Gastrocnemius medialis (tissue), 4 donors: Measurements from ENCODE around the gene FBXO2. TPM values are rescaled to one million over a fixed set of nuclear protein-coding genes. Genes with fewer than 3 reads are reported as not detected.

Experiments used
- ATAC-seq, 2 donors: fragments of 150-250 bp; one replicate each; pipeline ENCODE4 v1.9.1; 2016
- DNase-seq, 2 donors: peaks; one replicate each; pipeline ENCODE4 v3.0.0-alpha.2; 2019
- H3K27ac ChIP-seq, 4 donors: fragments of 200-600 bp; sonication (generic); 1 replicate in 1 of 4; 2 replicates in 3 of 4; pipeline ENCODE4 v1.5.1; 2016 to 2018; ENCODE audit warnings: mild to moderate bottlenecking in 2 of 4, moderate library complexity in 1 of 4
- H3K27me3 ChIP-seq, 3 donors: fragments of 200-600 bp; sonication (generic) in 2 of 3; 1 replicate in 1 of 3; 2 replicates in 2 of 3; pipeline versions ENCODE4 v1.5.1 to v1.6.0; 2016 to 2019; ENCODE audit warnings: mild to moderate bottlenecking in 1 of 3, moderate library complexity in 1 of 3
- H3K36me3 ChIP-seq, 2 donors: fragments of 200-600 bp; sonication (generic) in 1 of 2; one replicate each; pipeline ENCODE4 v1.5.1; 2017 to 2018
- H3K4me1 ChIP-seq, 2 donors: fragments of 200-600 bp; sonication (generic) in 1 of 2; one replicate each; pipeline ENCODE4 v1.5.1; 2016 to 2017; ENCODE audit warnings: mild to moderate bottlenecking in 2 of 2
- H3K4me3 ChIP-seq, 4 donors: fragments of 200-600 bp; sonication (generic) in 3 of 4; 1 replicate in 1 of 4; 2 replicates in 3 of 4; pipeline ENCODE4 v1.5.1; 2016 to 2019; ENCODE audit warnings: mild to moderate bottlenecking in 2 of 4
- H3K9me3 ChIP-seq, 3 donors: fragments of 200-600 bp; sonication (generic) in 2 of 3; 1 replicate in 1 of 3; 2 replicates in 2 of 3; pipeline ENCODE4 v1.5.1; 2016 to 2019
- POLR2A ChIP-seq, 2 donors: fragments of 450-650 bp; IDR thresholded peaks; one replicate each; pipeline ENCODE4 v1.6.1; 2017; ENCODE audit warnings: antibody characterized with exemption in 2 of 2, mild to moderate bottlenecking in 2 of 2, moderate library complexity in 2 of 2
- in situ Hi-C, 4 donors: fragments of 200-750 bp; cut with MboI; loops; one replicate each; pipeline versions ENCODE4 v1.15.0 to v1.8.0; 2017; ENCODE audit warnings: low sequenced_read_pairs in 4 of 4
- intact Hi-C: fragments of 100-400 bp; cut with DNase I; formaldehyde crosslinking; loops from one replicate; pipeline ENCODE4 v1.15.1; 2023; ENCODE audit warnings: low total_unique reads
- total RNA-seq, 4 donors: library from RNA; depleted of rRNA; stranded (reverse); fragments of >200 nt; gene quantifications; one replicate each; pipeline versions ENCODE4 v1.1.0 to v1.2.3, GENCODE V29; 2016
- TF ChIP-seq, protein P1 (sequence below), 5 experiments: fragments of 450-650 bp in 3 of 5; fragments of 200-600 bp in 2 of 5; sonication (generic) in 2 of 5; IDR thresholded peaks in 4 of 5; conservative IDR thresholded peaks in 1 of 5; 1 replicate in 4 of 5; 2 replicates in 1 of 5; pipeline ENCODE4 v1.5.1; 2016 to 2019; ENCODE audit warnings: antibody characterized with exemption in 5 of 5, mild to moderate bottlenecking in 3 of 5, moderate library complexity in 3 of 5

The FBXO2 gene
- total RNA-seq, 4 donors from 2014 or later, result 2.0 to 20.8 (median 4.8) TPM

GRCh38 chr1:11653101-11653860, 948 bp downstream of the FBXO2 start:
- TF ChIP-seq, protein P1, sequence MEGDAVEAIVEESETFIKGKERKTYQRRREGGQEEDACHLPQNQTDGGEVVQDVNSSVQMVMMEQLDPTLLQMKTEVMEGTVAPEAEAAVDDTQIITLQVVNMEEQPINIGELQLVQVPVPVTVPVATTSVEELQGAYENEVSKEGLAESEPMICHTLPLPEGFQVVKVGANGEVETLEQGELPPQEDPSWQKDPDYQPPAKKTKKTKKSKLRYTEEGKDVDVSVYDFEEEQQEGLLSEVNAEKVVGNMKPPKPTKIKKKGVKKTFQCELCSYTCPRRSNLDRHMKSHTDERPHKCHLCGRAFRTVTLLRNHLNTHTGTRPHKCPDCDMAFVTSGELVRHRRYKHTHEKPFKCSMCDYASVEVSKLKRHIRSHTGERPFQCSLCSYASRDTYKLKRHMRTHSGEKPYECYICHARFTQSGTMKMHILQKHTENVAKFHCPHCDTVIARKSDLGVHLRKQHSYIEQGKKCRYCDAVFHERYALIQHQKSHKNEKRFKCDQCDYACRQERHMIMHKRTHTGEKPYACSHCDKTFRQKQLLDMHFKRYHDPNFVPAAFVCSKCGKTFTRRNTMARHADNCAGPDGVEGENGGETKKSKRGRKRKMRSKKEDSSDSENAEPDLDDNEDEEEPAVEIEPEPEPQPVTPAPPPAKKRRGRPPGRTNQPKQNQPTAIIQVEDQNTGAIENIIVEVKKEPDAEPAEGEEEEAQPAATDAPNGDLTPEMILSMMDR (IDR thresholded peaks at IDR 0.05 in 4 of 5, conservative IDR thresholded peaks at IDR 0.05 in 1 of 5), result no peak
- no peak for TF ChIP-seq POLR2A (IDR thresholded peaks at IDR 0.05)
- intact Hi-C loops (no loop called here), in situ Hi-C loops (no loop called here)
- DNase-seq, result peak in 1 of 2 donors; percentile 42
- H3K27me3 ChIP-seq, result peaks cover 13 to 22% (median 18%) of the 10 kb centered on the region in 3 donors
- no peaks in the 10 kb centered on the region for H3K36me3 ChIP-seq
- H3K9me3 ChIP-seq, result no peaks in the 10 kb centered on the region
- peaks cover 10 to 21% of the 10 kb centered on the region in 2 donors for H3K4me1 ChIP-seq
- peak overlapping the region in 1 of 4 donors; percentile 62 for H3K27ac ChIP-seq
- H3K4me3 ChIP-seq, result no peak overlapping the region
- peak in 1 of 2 donors; percentile 37 for ATAC-seq

DNA sequence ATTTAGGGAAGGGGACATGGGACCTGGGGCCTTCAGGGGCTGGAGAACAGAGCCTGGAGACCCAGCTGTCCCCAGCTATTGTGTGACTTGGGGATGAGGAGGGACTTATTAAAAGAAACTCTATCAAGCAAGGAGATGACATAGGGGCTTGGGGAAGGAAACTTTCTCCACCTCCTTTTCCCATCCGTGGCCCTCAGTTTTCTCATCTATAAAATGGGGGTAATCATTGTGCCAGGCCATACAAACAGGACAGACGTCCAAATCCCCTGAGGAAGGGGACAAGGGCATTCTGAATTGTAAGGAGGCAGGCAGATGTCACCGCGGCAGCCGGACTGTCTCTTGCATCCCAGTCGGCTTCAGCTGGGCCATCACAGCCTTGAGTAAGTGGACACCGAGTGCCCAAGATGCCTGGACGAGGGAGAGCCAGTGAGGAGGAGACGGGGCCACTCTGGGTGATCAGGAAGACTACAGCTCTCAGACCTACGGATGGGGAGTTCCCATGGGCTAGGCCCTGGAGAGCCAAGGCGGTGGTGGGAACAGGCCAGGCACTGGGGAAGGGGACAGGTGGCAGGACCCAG, 1.9 kb downstream of the FBXO2 start:
- no peak overlapping the region for H3K27ac ChIP-seq
- ATAC-seq (no peak), DNase-seq (no peak)
- H3K27me3 ChIP-seq, result peaks cover 13 to 24% (median 18%) of the 10 kb centered on the region in 3 donors
- in situ Hi-C loops (no loop called here), intact Hi-C loops (no loop called here)
- H3K4me3 ChIP-seq, result no peak overlapping the region
- no peaks in the 10 kb centered on the region for H3K9me3 ChIP-seq
- TF ChIP-seq, protein P1 (IDR thresholded peaks at IDR 0.05 in 4 of 5, conservative IDR thresholded peaks at IDR 0.05 in 1 of 5), result no peak
- TF ChIP-seq POLR2A (IDR thresholded peaks at IDR 0.05), result no peak
- peaks cover 16 to 23% of the 10 kb centered on the region in 2 donors for H3K4me1 ChIP-seq
- H3K36me3 ChIP-seq, result no peaks in the 10 kb centered on the region

- Histone ChIP-seq H3K4me3 (no peak overlapping the region), H3K27me3 (peaks cover 13 to 24% (median 18%) of the 10 kb centered on the region in 3 donors), H3K4me1 (peaks cover 16 to 23% of the 10 kb centered on the region in 2 donors), H3K9me3 (no peaks in the 10 kb centered on the region), H3K27ac (no peak overlapping the region), H3K36me3 (no peaks in the 10 kb centered on the region)
- ATAC-seq (no peak), DNase-seq (no peak)
- TF ChIP-seq, protein P1 (IDR thresholded peaks at IDR 0.05 in 4 of 5, conservative IDR thresholded peaks at IDR 0.05 in 1 of 5), result no peak
- TF ChIP-seq POLR2A (IDR thresholded peaks at IDR 0.05), result no peak
- in situ Hi-C loops, result no loop called here
- intact Hi-C loops, result no loop called here
Observed at GRCh38 chr1:11651017-11651416, 3.2 kb downstream of the FBXO2 start.

DNA sequence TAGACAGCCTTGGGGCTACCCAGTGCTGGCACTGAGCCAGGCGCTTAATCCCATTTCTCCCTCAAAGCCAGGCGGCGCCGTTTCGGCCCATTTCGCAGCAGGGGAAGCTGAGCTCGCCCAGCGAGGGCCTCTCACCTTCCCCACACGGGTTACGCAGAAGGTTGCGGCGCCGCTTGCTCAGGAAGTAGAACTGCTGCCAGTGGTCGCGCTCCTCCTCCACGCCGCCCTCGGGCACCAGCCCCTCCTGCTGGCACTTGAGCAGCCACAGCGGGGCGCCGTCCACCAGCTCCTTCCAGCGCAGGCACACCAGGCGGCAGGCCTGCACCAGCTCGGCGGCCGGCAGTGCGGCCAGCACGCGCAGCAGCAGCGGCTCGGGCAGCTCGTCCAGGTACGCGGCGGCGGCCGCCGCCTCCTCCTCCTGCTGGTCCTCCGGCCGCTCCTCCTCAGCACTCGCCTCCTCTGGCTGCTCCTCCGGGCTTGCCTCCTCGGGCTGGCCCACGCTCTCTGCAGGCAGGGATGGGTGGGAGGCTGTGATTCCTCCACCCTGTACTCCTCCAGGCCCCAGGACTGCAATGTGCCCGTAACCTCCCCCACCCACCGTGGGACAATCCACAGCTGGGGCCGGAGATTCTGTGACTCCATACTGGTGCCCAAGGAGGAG, 3.8 kb downstream of the FBXO2 start:
- no peaks in the 10 kb centered on the region for H3K36me3 ChIP-seq
- ATAC-seq (peak in 1 of 2 donors; percentile 29), DNase-seq (peak; percentile 24 to 61)
- in situ Hi-C loops, result no loop called here
- no peaks in the 10 kb centered on the region for H3K9me3 ChIP-seq
- H3K27me3 ChIP-seq, result peaks cover 13 to 24% (median 18%) of the 10 kb centered on the region in 3 donors
- peaks cover 14 to 18% of the 10 kb centered on the region in 2 donors for H3K4me1 ChIP-seq
- no peak for TF ChIP-seq POLR2A (IDR thresholded peaks at IDR 0.05)
- TF ChIP-seq, protein P1 (IDR thresholded peaks at IDR 0.05 in 4 of 5, conservative IDR thresholded peaks at IDR 0.05 in 1 of 5), result peak; percentile 41 to 80 (median 64)
- intact Hi-C loops, result loop anchor here (1.0 kb wide), 1 partner anchor 69 kb away; no protein-coding TSS in a partner anchor
- peak overlapping the region in 1 of 4 donors; percentile 43 for H3K4me3 ChIP-seq
- H3K27ac ChIP-seq, result no peak overlapping the region
